ENCODE data around the gene ADSL. TPM values are rescaled to one million over a fixed set of nuclear protein-coding genes. Genes with fewer than 3 reads are reported as not detected.

Gene ADSL
- polyA plus RNA-seq, 1 of the 3 experiments (the other 2 are of a cell fraction) = 79.7 TPM

GRCh38 chr22:40325315-40325714, 21.0 kb upstream of the ADSL start:
- H3K9me2 ChIP-seq = no peaks in the 10 kb centered on the region
- H3K4me3 ChIP-seq (ENCODE audit: low read depth in 2 of 2, low read length in 1 of 2) = no peak overlapping the region
- ChIA-PET CTCF (interaction anchor here (2.0 kb wide), 1 partner anchor 23 kb away, joined by 6 read pairs; no protein-coding TSS in a partner anchor), POLR2A (no interaction called here)
- H3K9ac ChIP-seq = no peak overlapping the region
- H4K20me1 ChIP-seq (ENCODE audit: insufficient read depth) = no peaks in the 10 kb centered on the region
- peaks cover 0 to 17% of the 10 kb centered on the region in 2 experiments; a peak in 1 of 4 replicates for H3K4me1 ChIP-seq (ENCODE audit: control insufficient read depth in 1 of 2, insufficient read depth in 2 of 2, low read depth in 1 of 2, low read length in 1 of 2)
- no peak for DNase-seq
- TF ChIP-seq RFX5 (IDR thresholded peaks at IDR 0.05; ENCODE audit: low read length) (no peak), EP300 (IDR thresholded peaks at IDR 0.05; ENCODE audit: borderline replicate concordance in 1 of 2, low read depth in 1 of 2, low read length in 1 of 2) (no peak), YY1 (IDR thresholded peaks at IDR 0.05; ENCODE audit: low read depth) (no peak), CHD2 (IDR thresholded peaks at IDR 0.05; ENCODE audit: low read length, partially characterized antibody) (no peak), TCF12 (IDR thresholded peaks at IDR 0.05) (no peak), MXI1 (IDR thresholded peaks at IDR 0.05; ENCODE audit: low read depth, low read length) (no peak), CTCF (IDR thresholded peaks at IDR 0.05) (no peak), USF1 (IDR thresholded peaks at IDR 0.05; ENCODE audit: borderline replicate concordance, low read depth) (no peak), USF2 (IDR thresholded peaks at IDR 0.05; ENCODE audit: borderline replicate concordance, low read depth, low read length) (no peak), POLR2AphosphoS5 (IDR thresholded peaks at IDR 0.05; ENCODE audit: low read depth, low read length) (no peak), GATA2 (CRISPR knock-in tag; IDR thresholded peaks at IDR 0.05) (no peak), FOXM1 (IDR thresholded peaks at IDR 0.05; ENCODE audit: low read depth) (no peak), EZH2phosphoT487 (IDR thresholded peaks at IDR 0.05; ENCODE audit: borderline replicate concordance, low read depth) (no peak)
- H3K79me2 ChIP-seq (ENCODE audit: insufficient read depth) = no peaks in the 10 kb centered on the region
- H3F3A ChIP-seq (replicated peaks; ENCODE audit: insufficient read depth) = no peaks in the 10 kb centered on the region
- 100% methylated on average over 1 of the region's 6 CpGs for WGBS (ENCODE audit: low lambda C conversion rate)
- H3K27ac ChIP-seq (ENCODE audit: low read depth in 2 of 2, low read length in 1 of 2) = no peak overlapping the region; a peak in 1 of 4 replicates
- no peak overlapping the region for H2AFZ ChIP-seq (ENCODE audit: low read depth)
- H3K4me2 ChIP-seq = no peak overlapping the region
- H3K36me3 ChIP-seq (replicated peaks in 1 of 2; ENCODE audit: control insufficient read depth in 1 of 2, insufficient read depth in 2 of 2, low read length in 1 of 2) = peaks cover 0 to 10% of the 10 kb centered on the region in 2 experiments
- no peaks in the 10 kb centered on the region for H3K27me3 ChIP-seq (ENCODE audit: insufficient read depth)
- H3K9me3 ChIP-seq = no peaks in the 10 kb centered on the region

Data from SK-N-SH (cell line).